Measurements from ENCODE around the gene LRMDA. TPM values are rescaled to one million over a fixed set of nuclear protein-coding genes. Genes with fewer than 3 reads are reported as not detected.
A peak's percentile ranks its signal among the peaks of the same experiment; 100 is the strongest.

The LRMDA gene
- total RNA-seq, 2 donors from 2014 or later: 9.6 to 12.6 TPM

GRCh38 chr10:75974080-75974479 is 542.7 kb downstream of the LRMDA start:
- Histone ChIP-seq H3K27ac (no peak overlapping the region), H3K4me1 (replicated peaks) (no peaks in the 10 kb centered on the region), H3K27me3 (replicated peaks; ENCODE audit: insufficient read depth) (no peaks in the 10 kb centered on the region), H3K4me3 (no peak overlapping the region), H3K36me3 (no peaks in the 10 kb centered on the region), H3K9me3 (no peaks in the 10 kb centered on the region)
- DNase-seq (ENCODE audit: low spot score): no peak
- intact Hi-C loops (cut with DNase I): loop anchor here (10.0 kb wide), 1 partner anchor 281 kb away; no protein-coding TSS in a partner anchor
- TF ChIP-seq POLR2AphosphoS5 (IDR thresholded peaks at IDR 0.05) (no peak), POLR2A (IDR thresholded peaks at IDR 0.05) (no peak), CTCF (IDR thresholded peaks at IDR 0.05) (no peak)

- Histone ChIP-seq H3K4me3 (no peak overlapping the region), H3K27ac (no peak overlapping the region), H3K36me3 (no peaks in the 10 kb centered on the region), H3K27me3 (replicated peaks; ENCODE audit: insufficient read depth) (no peaks in the 10 kb centered on the region), H3K4me1 (replicated peaks) (no peaks in the 10 kb centered on the region), H3K9me3 (no peaks in the 10 kb centered on the region)
- intact Hi-C loops (cut with DNase I): loop anchor here (10.0 kb wide), 1 partner anchor 278 kb away; no protein-coding TSS in a partner anchor
- 94% methylated on average over 3 of the region's 3 CpGs for WGBS
- TF ChIP-seq POLR2A (IDR thresholded peaks at IDR 0.05) (no peak), POLR2AphosphoS5 (IDR thresholded peaks at IDR 0.05) (no peak), CTCF (IDR thresholded peaks at IDR 0.05) (no peak)
- no peak for DNase-seq (ENCODE audit: low spot score)
These were observed 545.3 kb downstream of the LRMDA start for GRCh38 chr10:75976681-75977080.

GRCh38 chr10:75977139-75977538 is 545.7 kb downstream of the LRMDA start:
- H3K27me3 ChIP-seq (replicated peaks; ENCODE audit: insufficient read depth): no peaks in the 10 kb centered on the region
- 57% methylated on average over 4 of the region's 4 CpGs for WGBS
- intact Hi-C loops (cut with DNase I): loop anchor here (10.0 kb wide), 1 partner anchor 278 kb away; no protein-coding TSS in a partner anchor
- H3K9me3 ChIP-seq: no peaks in the 10 kb centered on the region
- TF ChIP-seq POLR2AphosphoS5 (IDR thresholded peaks at IDR 0.05) (no peak), CTCF (IDR thresholded peaks at IDR 0.05) (no peak), POLR2A (IDR thresholded peaks at IDR 0.05) (no peak)
- no peaks in the 10 kb centered on the region for H3K4me1 ChIP-seq (replicated peaks)
- no peak for DNase-seq (ENCODE audit: low spot score)
- H3K4me3 ChIP-seq: no peak overlapping the region
- no peaks in the 10 kb centered on the region for H3K36me3 ChIP-seq
- no peak overlapping the region for H3K27ac ChIP-seq

- TF ChIP-seq CTCF (IDR thresholded peaks at IDR 0.05) (no peak), POLR2AphosphoS5 (IDR thresholded peaks at IDR 0.05) (peak; percentile 34), POLR2A (IDR thresholded peaks at IDR 0.05) (no peak)
- Histone ChIP-seq H3K9me3 (no peaks in the 10 kb centered on the region), H3K27me3 (replicated peaks; ENCODE audit: insufficient read depth) (no peaks in the 10 kb centered on the region), H3K36me3 (no peaks in the 10 kb centered on the region), H3K4me3 (no peak overlapping the region), H3K4me1 (replicated peaks) (no peaks in the 10 kb centered on the region), H3K27ac (no peak overlapping the region)
- intact Hi-C loops (cut with DNase I): loop anchor here (10.0 kb wide), 1 partner anchor 277 kb away; no protein-coding TSS in a partner anchor
- WGBS: 52% methylated on average over 4 of the region's 4 CpGs
- DNase-seq (ENCODE audit: low spot score): no peak
These were observed 546.8 kb downstream of the LRMDA start for GRCh38 chr10:75978213-75978612.

- H3K9me3 ChIP-seq: no peaks in the 10 kb centered on the region
- no peak overlapping the region for H3K4me3 ChIP-seq
- TF ChIP-seq CTCF (IDR thresholded peaks at IDR 0.05) (no peak), POLR2A (IDR thresholded peaks at IDR 0.05) (no peak), POLR2AphosphoS5 (IDR thresholded peaks at IDR 0.05) (no peak)
- DNase-seq (ENCODE audit: low spot score): no peak
- H3K36me3 ChIP-seq: no peaks in the 10 kb centered on the region
- no peaks in the 10 kb centered on the region for H3K27me3 ChIP-seq (replicated peaks; ENCODE audit: insufficient read depth)
- WGBS: 91% methylated on average over 6 of the region's 6 CpGs
- no peak overlapping the region for H3K27ac ChIP-seq
- H3K4me1 ChIP-seq (replicated peaks): no peaks in the 10 kb centered on the region
- intact Hi-C loops (cut with DNase I): no loop called here
These were observed 549.1 kb downstream of the LRMDA start for GRCh38 chr10:75980419-75981002.
